ENCODE results near the gene RAB7B.

The RAB7B gene

DNA sequence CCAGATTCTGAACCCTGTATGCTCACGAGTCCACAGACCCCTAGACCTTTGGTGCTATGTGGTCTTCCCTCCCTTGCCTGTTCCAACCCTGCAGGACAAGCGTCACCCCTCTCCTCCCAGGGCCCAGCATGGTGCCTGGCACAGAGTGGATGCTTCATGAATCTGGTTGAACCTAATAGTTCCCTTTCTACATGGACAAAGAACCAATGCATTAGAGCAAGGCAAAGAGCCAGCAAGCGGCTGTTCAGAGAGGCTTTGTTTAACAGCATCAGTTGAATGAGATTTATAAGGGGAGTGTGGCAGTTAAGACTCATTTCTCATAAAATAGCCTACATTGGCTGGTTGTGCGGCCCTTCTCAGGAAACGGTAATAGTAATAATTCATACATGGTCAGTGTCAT is 74.9 kb downstream of the RAB7B start:
- DNase-seq (ENCODE audit: low read depth in 1 of 2, low spot score in 1 of 2): no peak

DNA sequence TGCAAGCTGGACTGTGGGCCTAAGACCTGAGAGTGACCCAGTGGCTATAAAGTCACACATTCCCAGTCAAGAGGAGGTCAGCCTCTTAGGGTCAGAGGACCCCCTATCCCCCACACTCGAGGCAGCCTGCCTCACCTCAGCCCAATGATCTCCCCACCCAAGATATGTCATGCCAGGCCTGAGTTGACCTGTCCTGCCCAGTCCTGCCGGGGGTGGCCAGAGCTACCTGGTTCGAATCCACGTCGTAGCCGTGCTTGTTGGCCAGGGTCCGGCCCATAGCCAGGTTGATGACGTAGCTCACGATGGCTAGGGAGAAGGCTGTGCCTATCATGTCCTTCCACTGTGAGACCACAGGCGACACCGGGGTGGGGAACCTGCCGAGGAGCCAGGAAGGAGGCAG is 75.5 kb downstream of the RAB7B start:
- no peak for DNase-seq (ENCODE audit: low read depth in 1 of 2, low spot score in 1 of 2)

DNA sequence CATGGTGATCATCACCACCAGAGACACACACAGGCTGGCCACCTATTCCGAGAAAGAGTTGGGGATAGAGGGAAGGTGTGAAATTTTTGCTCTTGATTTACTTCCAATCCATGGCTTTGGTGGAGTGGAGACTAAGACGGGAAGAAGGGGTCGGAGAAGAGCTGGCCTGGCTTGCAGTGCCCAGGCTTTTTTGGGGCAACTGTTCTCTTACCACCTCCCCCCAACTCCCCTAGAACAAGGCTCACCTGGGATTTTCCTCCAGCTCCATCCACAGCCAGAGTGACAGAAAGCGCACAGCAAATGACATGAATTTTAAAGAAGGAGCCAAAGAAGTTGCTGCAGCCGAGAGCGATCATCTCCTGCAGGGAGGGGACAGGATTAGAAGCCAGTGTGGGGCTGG is 75.9 kb downstream of the RAB7B start:
- no peak for DNase-seq (ENCODE audit: low read depth in 1 of 2, low spot score in 1 of 2)
